ENCODE measurements around the gene HSF2. TPM values are rescaled to one million over a fixed set of nuclear protein-coding genes. Genes with fewer than 3 reads are reported as not detected.

Gene HSF2
- total RNA-seq, 1 experiment from 2014 or later = 10.6 TPM

- TF ChIP-seq ATF3 (CRISPR knock-in tag; conservative IDR thresholded peaks at IDR 0.05) (no peak), TEAD1 (CRISPR knock-in tag; IDR thresholded peaks at IDR 0.05) (no peak), E2F1 (CRISPR knock-in tag; IDR thresholded peaks at IDR 0.05) (no peak)
Observed at GRCh38 chr6:122399055-122399347, 451 bp upstream of the HSF2 start (continued).

GRCh38 chr6:122400121-122400450 lies 634 bp downstream of the HSF2 start:
- Mint-ChIP-seq H3K4me1 (peaks cover 10% of the 10 kb centered on the region), H3K36me3 (no peaks in the 10 kb centered on the region), H3K9me3 (no peaks in the 10 kb centered on the region), H3K27me3 (ENCODE audit: low read depth) (peaks cover 50% of the 10 kb centered on the region), H3K27ac (peak overlapping the region; percentile 78; the same call in 1 of the 2 replicates), H3K4me3 (peak overlapping the region; percentile 91)
- DNase-seq (ENCODE audit: low spot score) (no peak), ATAC-seq (peak; percentile 4)
- ChIA-PET CTCF (interaction anchor here (0.6 to 1.5 kb wide), 3 partner anchors 19 to 469 kb away, joined by 3 read pairs; no protein-coding TSS in a partner anchor), POLR2A (interaction anchor here (1.0 to 1.1 kb wide), 2 partner anchors 72 to 211 kb away, joined by 3 read pairs; partner anchors contain the start of gene SERINC1)
- no peak for TF ChIP-seq ZMAT4 (CRISPR knock-in tag; IDR thresholded peaks at IDR 0.05)
- TF ChIP-seq ZNF138 (CRISPR knock-in tag; conservative IDR thresholded peaks at IDR 0.05) = no peak
- TF ChIP-seq ZNF671 (CRISPR knock-in tag; IDR thresholded peaks at IDR 0.05) = no peak
- no peak for TF ChIP-seq GRHL2 (CRISPR knock-in tag; IDR thresholded peaks at IDR 0.05; ENCODE audit: insufficient replicate concordance, severe bottlenecking)
- no peak for TF ChIP-seq IRF2 (CRISPR knock-in tag; IDR thresholded peaks at IDR 0.05; ENCODE audit: borderline replicate concordance, low read depth)
- no peak for TF ChIP-seq FOXK1 (CRISPR knock-in tag; IDR thresholded peaks at IDR 0.05)
- TF ChIP-seq SP1 (CRISPR knock-in tag; conservative IDR thresholded peaks at IDR 0.05) = no peak
- TF ChIP-seq MXD4 (CRISPR knock-in tag; IDR thresholded peaks at IDR 0.05; ENCODE audit: borderline replicate concordance) = no peak
- no peak for TF ChIP-seq CDX4 (CRISPR knock-in tag; IDR thresholded peaks at IDR 0.05; ENCODE audit: borderline replicate concordance)
- TF ChIP-seq IRF1 (CRISPR knock-in tag; IDR thresholded peaks at IDR 0.05) = no peak
- TF ChIP-seq JUN (CRISPR knock-in tag; IDR thresholded peaks at IDR 0.05) = no peak
- no peak for TF ChIP-seq ERG (CRISPR knock-in tag; IDR thresholded peaks at IDR 0.05)
- no peak for TF ChIP-seq NFATC4 (CRISPR knock-in tag; IDR thresholded peaks at IDR 0.05)
- TF ChIP-seq E2F4 (CRISPR knock-in tag; IDR thresholded peaks at IDR 0.05; ENCODE audit: borderline replicate concordance, low read depth) = no peak
- no peak for TF ChIP-seq NR3C1 (CRISPR knock-in tag; conservative IDR thresholded peaks at IDR 0.05; ENCODE audit: low read depth)
- no peak for TF ChIP-seq STAT6 (CRISPR knock-in tag; conservative IDR thresholded peaks at IDR 0.05; ENCODE audit: low read depth)
- no peak for TF ChIP-seq ARID4B (CRISPR knock-in tag; IDR thresholded peaks at IDR 0.05; ENCODE audit: borderline replicate concordance)
- TF ChIP-seq ESRRA (CRISPR knock-in tag; IDR thresholded peaks at IDR 0.05; ENCODE audit: borderline replicate concordance) = no peak
- no peak for TF ChIP-seq ZBTB43 (CRISPR knock-in tag; IDR thresholded peaks at IDR 0.05)
